ENCODE data around the gene KIAA1210.
"Not testable (repeated sequence)": the region's sequence is repeated elsewhere in the genome, so short reads cannot be mapped to it uniquely, and the experiment has no call there.

Gene KIAA1210

GRCh38 chrX:119029656-119030055 is 98.0 kb downstream of the KIAA1210 start:
- DNase-seq = not testable (repeated sequence)

- DNase-seq = peak; percentile 12
These were observed 98.8 kb downstream of the KIAA1210 start for GRCh38 chrX:119028733-119029330.
